Measurements from ENCODE around the gene HES3. TPM values are rescaled to one million over a fixed set of nuclear protein-coding genes. Genes with fewer than 3 reads are reported as not detected.

HES3 gene
- total RNA-seq, 1 experiment from 2014 or later, result not detected

GRCh38 chr1:6279613-6280383 is 35.8 kb downstream of the HES3 start:
- DNase-seq (ENCODE audit: low read depth), result no peak

GRCh38 chr1:6280761-6281451 is 36.9 kb downstream of the HES3 start:
- DNase-seq (ENCODE audit: low read depth), result peak; percentile 31

GRCh38 chr1:6281511-6282402 is 37.8 kb downstream of the HES3 start:
- no peak for DNase-seq (ENCODE audit: low read depth)

GRCh38 chr1:6282577-6283270 is 38.7 kb downstream of the HES3 start:
- no peak for DNase-seq (ENCODE audit: low read depth)

GRCh38 chr1:6285336-6285735 is 41.4 kb downstream of the HES3 start:
- DNase-seq (ENCODE audit: low read depth), result no peak

- DNase-seq (ENCODE audit: low read depth), result no peak
Measured at GRCh38 chr1:6286266-6286665, 42.3 kb downstream of the HES3 start.

GRCh38 chr1:6287029-6287428 is 43.0 kb downstream of the HES3 start:
- DNase-seq (ENCODE audit: low read depth), result no peak

GRCh38 chr1:6287431-6287886 is 43.5 kb downstream of the HES3 start:
- DNase-seq (ENCODE audit: low read depth), result no peak

GRCh38 chr1:6288026-6288425 is 44.0 kb downstream of the HES3 start:
- DNase-seq (ENCODE audit: low read depth), result no peak

- no peak for DNase-seq (ENCODE audit: low read depth)
Measured at GRCh38 chr1:6288665-6289064, 44.7 kb downstream of the HES3 start.

- DNase-seq (ENCODE audit: low read depth), result no peak
Measured at GRCh38 chr1:6292102-6292501, 48.1 kb downstream of the HES3 start.

GRCh38 chr1:6294080-6294889 is 50.3 kb downstream of the HES3 start:
- peak; percentile 90 for DNase-seq (ENCODE audit: low read depth)

GRCh38 chr1:6294890-6295556 is 51.0 kb downstream of the HES3 start:
- no peak for DNase-seq (ENCODE audit: low read depth)

Other genes with a start within 250 kb of the HES3 start
- 0.96 and 1.0 TPM in 2 replicates for gene KCNAB2, start 198.3 kb upstream of the HES3 start, total RNA-seq (2014; rRNA removed)
- gene CHD5, start 63.9 kb upstream of the HES3 start, total RNA-seq (2014; rRNA removed), result 0.06 TPM in 1 of 2 replicates, not detected in the other
- 111 and 136 TPM in 2 replicates for gene RPL22, start 44.6 kb upstream of the HES3 start, total RNA-seq (2014; rRNA removed)
- 1.0 and 1.3 TPM in 2 replicates for gene RNF207, start 38.1 kb upstream of the HES3 start, total RNA-seq (2014; rRNA removed)
- gene ICMT, start 8.2 kb upstream of the HES3 start, total RNA-seq (2014; rRNA removed), result 135 and 145 TPM in 2 replicates
- gene GPR153, start 16.9 kb downstream of the HES3 start, total RNA-seq (2014; rRNA removed), result 38.2 and 43.0 TPM in 2 replicates
- 41.3 and 42.7 TPM in 2 replicates for gene ACOT7, start 149.6 kb downstream of the HES3 start, total RNA-seq (2014; rRNA removed)
- gene HES2, start 175.7 kb downstream of the HES3 start, total RNA-seq (2014; rRNA removed), result 0.06 TPM in 1 of 2 replicates, not detected in the other
- not detected in 2 replicates for gene ESPN, start 180.6 kb downstream of the HES3 start, total RNA-seq (2014; rRNA removed)
- 0.58 and 0.98 TPM in 2 replicates for gene TNFRSF25, start 222.0 kb downstream of the HES3 start, total RNA-seq (2014; rRNA removed)
- 1.8 and 2.2 TPM in 2 replicates for gene PLEKHG5, start 247.5 kb downstream of the HES3 start, total RNA-seq (2014; rRNA removed)

Data from LHCN-M2 (cell line).